ENCODE measurements around the gene TLCD3A. TPM values are rescaled to one million over a fixed set of nuclear protein-coding genes. Genes with fewer than 3 reads are reported as not detected.
A peak's percentile ranks its signal among the peaks of the same experiment; 100 is the strongest.

TLCD3A gene
- total and polyA plus RNA-seq, 10 of the 15 experiments (the other 5 are each of a cell fraction or from before 2014, with no cell fraction given), result 2.9 to 29.7 (median 17.8) TPM

- TF ChIP-seq PML (IDR thresholded peaks at IDR 0.05; ENCODE audit: low read length) (peak; percentile 80; the same call in 1 of the 2 replicates), ELK1 (IDR thresholded peaks at IDR 0.05; ENCODE audit: low read depth, low read length) (no peak), POLR2AphosphoS5 (IDR thresholded peaks at IDR 0.05; ENCODE audit: low read length) (peak; percentile 86; the same call in 1 of the 2 replicates), EZH2 (IDR thresholded peaks at IDR 0.05; ENCODE audit: borderline replicate concordance, control insufficient read depth, low read depth, low read length) (no peak), CUX1 (IDR thresholded peaks at IDR 0.05; ENCODE audit: insufficient replicate concordance, low read depth, low read length) (no peak), NR2C1 (IDR thresholded peaks at IDR 0.05) (peak; percentile 37; the same call in 1 of the 2 replicates), USF2 (IDR thresholded peaks at IDR 0.05; ENCODE audit: borderline replicate concordance, low read depth, low read length) (no peak), ZNF24 (IDR thresholded peaks at IDR 0.05) (no peak), ZNF592 (IDR thresholded peaks at IDR 0.05) (peak; percentile 81; the same call in 1 of the 2 replicates), SP1 (IDR thresholded peaks at IDR 0.05; ENCODE audit: low read depth, low read length) (peak; percentile 38), BACH1 (IDR thresholded peaks at IDR 0.05; ENCODE audit: borderline replicate concordance) (peak; percentile 83), ZZZ3 (IDR thresholded peaks at IDR 0.05; ENCODE audit: control insufficient read depth, insufficient read length, low read depth) (no peak), ZNF274 (IDR thresholded peaks at IDR 0.05; ENCODE audit: insufficient read depth, insufficient read length) (no peak), ASH2L (IDR thresholded peaks at IDR 0.05; ENCODE audit: borderline replicate concordance, low read depth) (no peak), HSF1 (IDR thresholded peaks at IDR 0.05; ENCODE audit: low read depth, low read length) (no peak)
Measured at GRCh38 chr17:752002-752619, 19.7 kb downstream of the TLCD3A start, which contains the start of gene GEMIN4 (continued).
